Measurements from ENCODE around the gene NPC1. TPM values are rescaled to one million over a fixed set of nuclear protein-coding genes. Genes with fewer than 3 reads are reported as not detected.

NPC1 gene
- polyA plus RNA-seq, 2 of the 4 experiments (the other 2 are of a cell fraction): 42.5 to 61.4 TPM

DNA sequence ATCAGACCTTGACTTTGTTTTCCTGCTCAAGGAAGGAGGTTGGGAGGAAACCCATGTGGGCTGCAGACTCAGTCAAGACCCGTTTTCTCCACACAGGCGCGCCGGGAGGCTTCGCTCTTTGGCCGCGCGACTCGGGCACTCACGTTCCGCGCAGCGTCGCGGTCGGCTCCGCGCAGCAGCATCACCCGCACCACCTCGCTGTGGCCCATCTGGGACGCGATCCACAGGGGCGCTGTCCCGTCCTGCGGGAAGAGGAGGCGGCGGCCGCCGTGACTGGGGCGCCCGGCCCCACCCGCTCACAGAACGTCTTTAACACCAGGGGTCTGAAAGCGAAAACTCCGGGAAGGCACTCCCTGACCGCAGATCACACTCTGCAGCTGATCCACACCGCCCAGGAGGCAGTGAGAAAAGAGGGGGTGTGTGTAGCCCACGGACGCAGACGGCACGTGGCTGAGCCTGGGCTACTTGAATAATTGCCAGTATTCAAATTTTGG lies 33.1 kb upstream of the NPC1 start:
- Histone ChIP-seq H3K4me1 (peaks cover 40% of the 10 kb centered on the region), H3K4me3 (no peak overlapping the region), H3K4me2 (peak overlapping the region; percentile 59; the same call in 2 of the 3 replicates), H3K27ac (peak overlapping the region; percentile 59 to 86; a peak in 5 of 6 replicates), H3K9me3 (no peaks in the 10 kb centered on the region)
- ChIA-PET CTCF (interaction anchor here (1.7 to 5.8 kb wide), 2 partner anchors 31 to 82 kb away, joined by 4 to 89 read pairs; no protein-coding TSS in a partner anchor), POLR2A (no interaction called here)
- WGBS (ENCODE audit: missing lambda C conversion rate): 96% methylated on average over 41 of the region's 41 CpGs
- ATAC-seq (no peak), FAIRE-seq (no peak), DNase-seq (ENCODE audit: low read depth in 1 of 2, low spot score in 1 of 2) (no peak)
- TF ChIP-seq CEBPB (IDR thresholded peaks at IDR 0.05) (no peak), ESRRA (IDR thresholded peaks at IDR 0.05; ENCODE audit: borderline replicate concordance, low read length) (no peak), JUNB (IDR thresholded peaks at IDR 0.05) (no peak), MYC (IDR thresholded peaks at IDR 0.05; ENCODE audit: borderline replicate concordance, low read length) (no peak), EP300 (IDR thresholded peaks at IDR 0.05) (no peak), PHF8 (IDR thresholded peaks at IDR 0.05; ENCODE audit: borderline replicate concordance, low read depth) (no peak), HOXB13 (CRISPR knock-in tag; IDR thresholded peaks at IDR 0.05; ENCODE audit: low read depth) (no peak), ZC3H11A (IDR thresholded peaks at IDR 0.05) (no peak)
- TF ChIP-seq, protein P1, sequence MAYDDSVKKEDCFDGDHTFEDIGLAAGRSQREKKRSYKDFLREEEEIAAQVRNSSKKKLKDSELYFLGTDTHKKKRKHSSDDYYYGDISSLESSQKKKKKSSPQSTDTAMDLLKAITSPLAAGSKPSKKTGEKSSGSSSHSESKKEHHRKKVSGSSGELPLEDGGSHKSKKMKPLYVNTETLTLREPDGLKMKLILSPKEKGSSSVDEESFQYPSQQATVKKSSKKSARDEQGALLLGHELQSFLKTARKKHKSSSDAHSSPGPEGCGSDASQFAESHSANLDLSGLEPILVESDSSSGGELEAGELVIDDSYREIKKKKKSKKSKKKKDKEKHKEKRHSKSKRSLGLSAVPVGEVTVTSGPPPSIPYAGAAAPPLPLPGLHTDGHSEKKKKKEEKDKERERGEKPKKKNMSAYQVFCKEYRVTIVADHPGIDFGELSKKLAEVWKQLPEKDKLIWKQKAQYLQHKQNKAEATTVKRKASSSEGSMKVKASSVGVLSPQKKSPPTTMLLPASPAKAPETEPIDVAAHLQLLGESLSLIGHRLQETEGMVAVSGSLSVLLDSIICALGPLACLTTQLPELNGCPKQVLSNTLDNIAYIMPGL (CRISPR knock-in tag; IDR thresholded peaks at IDR 0.05; ENCODE audit: borderline replicate concordance): no peak
- TF ChIP-seq, protein P2, sequence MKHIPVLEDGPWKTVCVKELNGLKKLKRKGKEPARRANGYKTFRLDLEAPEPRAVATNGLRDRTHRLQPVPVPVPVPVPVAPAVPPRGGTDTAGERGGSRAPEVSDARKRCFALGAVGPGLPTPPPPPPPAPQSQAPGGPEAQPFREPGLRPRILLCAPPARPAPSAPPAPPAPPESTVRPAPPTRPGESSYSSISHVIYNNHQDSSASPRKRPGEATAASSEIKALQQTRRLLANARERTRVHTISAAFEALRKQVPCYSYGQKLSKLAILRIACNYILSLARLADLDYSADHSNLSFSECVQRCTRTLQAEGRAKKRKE (CRISPR knock-in tag; IDR thresholded peaks at IDR 0.05; ENCODE audit: low read depth): no peak

DNA sequence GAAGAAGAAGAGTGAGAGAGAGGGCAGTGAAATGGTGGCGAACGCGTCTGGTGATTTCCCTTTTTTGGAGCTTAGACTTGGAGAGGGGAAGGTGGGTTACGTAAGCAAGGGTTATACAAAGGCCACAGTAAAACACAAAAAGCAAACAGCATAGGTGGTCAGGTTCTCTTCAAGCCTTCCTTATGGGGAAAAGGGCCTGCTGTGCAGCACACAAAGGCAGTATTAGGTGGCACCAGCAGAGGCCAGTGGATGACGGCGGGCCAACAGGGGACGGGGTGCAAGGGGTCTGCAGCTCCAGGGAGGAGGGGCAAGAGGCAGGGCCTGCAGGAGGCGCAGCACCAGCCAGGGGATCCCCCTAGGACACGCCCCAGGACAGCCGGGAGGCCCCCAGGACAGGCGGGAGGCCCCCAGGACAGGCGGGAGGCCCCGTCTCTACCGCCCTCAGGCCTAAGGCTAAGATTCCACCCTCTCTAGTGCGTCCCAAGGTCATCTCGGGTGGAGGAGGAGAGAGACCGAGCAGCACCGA lies 32.6 kb upstream of the NPC1 start:
- ChIA-PET POLR2A (no interaction called here), CTCF (interaction anchor here (1.7 to 5.8 kb wide), 2 partner anchors 31 to 83 kb away, joined by 4 to 89 read pairs; no protein-coding TSS in a partner anchor)
- Histone ChIP-seq H3K4me3 (no peak overlapping the region), H3K9me3 (no peaks in the 10 kb centered on the region), H3K27ac (peak overlapping the region; percentile 59 to 86), H3K4me1 (peaks cover 40% of the 10 kb centered on the region), H3K4me2 (peak overlapping the region; percentile 59)
- peak in 1 of 2 experiments; percentile 55 for DNase-seq (ENCODE audit: low read depth in 1 of 2, low spot score in 1 of 2)
- 59% methylated on average over 8 of the region's 18 CpGs for WGBS (ENCODE audit: missing lambda C conversion rate)
- peak in 1 of 2 experiments; percentile 61; a peak in 3 of 6 replicates for ATAC-seq
- TF ChIP-seq ESRRA (IDR thresholded peaks at IDR 0.05; ENCODE audit: borderline replicate concordance, low read length): no peak
- TF ChIP-seq, protein P3, sequence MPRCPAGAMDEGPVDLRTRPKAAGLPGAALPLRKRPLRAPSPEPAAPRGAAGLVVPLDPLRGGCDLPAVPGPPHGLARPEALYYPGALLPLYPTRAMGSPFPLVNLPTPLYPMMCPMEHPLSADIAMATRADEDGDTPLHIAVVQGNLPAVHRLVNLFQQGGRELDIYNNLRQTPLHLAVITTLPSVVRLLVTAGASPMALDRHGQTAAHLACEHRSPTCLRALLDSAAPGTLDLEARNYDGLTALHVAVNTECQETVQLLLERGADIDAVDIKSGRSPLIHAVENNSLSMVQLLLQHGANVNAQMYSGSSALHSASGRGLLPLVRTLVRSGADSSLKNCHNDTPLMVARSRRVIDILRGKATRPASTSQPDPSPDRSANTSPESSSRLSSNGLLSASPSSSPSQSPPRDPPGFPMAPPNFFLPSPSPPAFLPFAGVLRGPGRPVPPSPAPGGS (IDR thresholded peaks at IDR 0.05): no peak
- TF ChIP-seq FOSL2 (IDR thresholded peaks at IDR 0.05): no peak
- TF ChIP-seq FOSL2 (CRISPR knock-in tag; IDR thresholded peaks at IDR 0.05): no peak
- no peak for TF ChIP-seq FOXS1 (CRISPR knock-in tag; IDR thresholded peaks at IDR 0.05)
- TF ChIP-seq ZNF302 (CRISPR knock-in tag; IDR thresholded peaks at IDR 0.05): no peak
- TF ChIP-seq EHMT2 (IDR thresholded peaks at IDR 0.05; ENCODE audit: low read depth): no peak
- TF ChIP-seq, protein P4, sequence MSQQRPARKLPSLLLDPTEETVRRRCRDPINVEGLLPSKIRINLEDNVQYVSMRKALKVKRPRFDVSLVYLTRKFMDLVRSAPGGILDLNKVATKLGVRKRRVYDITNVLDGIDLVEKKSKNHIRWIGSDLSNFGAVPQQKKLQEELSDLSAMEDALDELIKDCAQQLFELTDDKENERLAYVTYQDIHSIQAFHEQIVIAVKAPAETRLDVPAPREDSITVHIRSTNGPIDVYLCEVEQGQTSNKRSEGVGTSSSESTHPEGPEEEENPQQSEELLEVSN (IDR thresholded peaks at IDR 0.05; ENCODE audit: borderline replicate concordance, low read depth): no peak
- TF ChIP-seq SREBF2 (IDR thresholded peaks at IDR 0.05): no peak
- 0 out of 5 replicates have a peak, but pooled peaks of 1 of the 2 experiments have one; percentile 5 for TF ChIP-seq RAD21 (conservative IDR thresholded peaks at IDR 0.05 in 1 of 2, IDR thresholded peaks at IDR 0.05 in 1 of 2)
- TF ChIP-seq CEBPB (IDR thresholded peaks at IDR 0.05): peak in 1 of 2 experiments; percentile 64; a peak in 2 of 4 replicates
- FAIRE-seq: no peak

Measured in A549 (cell line).